RPMI7951 (cell line): ENCODE measurements around the gene WFS1. TPM values are rescaled to one million over a fixed set of nuclear protein-coding genes. Genes with fewer than 3 reads are reported as not detected.
A peak's percentile ranks its signal among the peaks of the same experiment; 100 is the strongest.

Experiments used
- DNase-seq: peaks from one replicate; pipeline ENCODE4 v3.0.0-alpha.2; 2012; ENCODE audit warnings: low read depth
- total RNA-seq: library from RNA; depleted of rRNA; stranded (reverse); fragments of >200 nt; shearing (Covaris generic); gene quantifications from 2 replicates; pipeline ENCODE4 v1.2.3, GENCODE V29; 2014; rRNA removed

Gene WFS1
- total RNA-seq: 28.4 and 29.4 TPM in 2 replicates

DNA sequence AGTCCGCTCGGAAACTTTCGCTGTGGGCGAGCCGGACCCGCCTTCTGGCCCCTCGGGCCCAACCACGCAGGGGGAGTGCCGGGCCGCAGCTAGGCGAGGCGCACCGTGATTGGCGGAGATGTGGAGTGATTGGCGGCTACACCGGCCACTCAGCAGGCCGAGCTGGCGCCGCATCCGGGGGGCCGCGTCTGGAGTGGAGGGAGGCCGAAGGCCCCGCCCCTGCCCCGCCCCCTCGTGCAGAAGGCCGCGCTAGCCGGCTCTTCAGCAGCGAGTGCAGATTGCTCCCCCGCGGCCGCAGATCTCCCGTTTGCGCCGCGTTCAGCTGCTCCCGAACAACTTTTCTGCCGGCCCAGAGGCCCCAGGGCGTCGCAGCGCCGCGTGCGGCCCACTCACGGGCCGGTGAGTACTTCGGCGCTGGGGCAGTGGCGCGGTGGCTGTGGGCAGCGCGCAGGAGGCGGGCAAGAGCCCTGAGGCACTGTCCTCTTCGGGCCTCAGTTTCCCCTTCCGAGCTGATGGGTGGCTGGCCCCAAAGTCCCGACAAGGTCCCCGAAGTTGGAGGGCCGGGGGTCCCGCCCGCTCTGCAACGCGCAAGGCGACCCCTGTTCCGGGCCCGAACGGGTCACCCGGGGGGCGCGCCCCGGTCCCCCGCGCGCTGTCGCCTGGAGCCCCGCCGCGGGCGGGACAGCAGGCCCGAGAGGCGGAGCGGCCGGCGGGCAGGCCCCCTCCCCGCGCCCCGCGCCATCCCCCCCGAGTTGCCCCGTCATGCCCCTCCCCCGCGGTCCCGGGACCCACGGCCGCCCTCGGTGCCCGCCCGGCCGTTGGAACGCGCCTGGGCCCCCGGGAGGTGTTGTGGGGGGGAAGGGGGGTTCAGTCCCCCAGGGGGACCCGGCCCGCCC, at the start of gene WFS1:
Gene WFS1 (plus strand): TSS at position 235 of the 896 bp plus-strand sequence. CDS start 7,606 bp downstream, outside the sequence.
- peak; percentile 97 for DNase-seq

DNA sequence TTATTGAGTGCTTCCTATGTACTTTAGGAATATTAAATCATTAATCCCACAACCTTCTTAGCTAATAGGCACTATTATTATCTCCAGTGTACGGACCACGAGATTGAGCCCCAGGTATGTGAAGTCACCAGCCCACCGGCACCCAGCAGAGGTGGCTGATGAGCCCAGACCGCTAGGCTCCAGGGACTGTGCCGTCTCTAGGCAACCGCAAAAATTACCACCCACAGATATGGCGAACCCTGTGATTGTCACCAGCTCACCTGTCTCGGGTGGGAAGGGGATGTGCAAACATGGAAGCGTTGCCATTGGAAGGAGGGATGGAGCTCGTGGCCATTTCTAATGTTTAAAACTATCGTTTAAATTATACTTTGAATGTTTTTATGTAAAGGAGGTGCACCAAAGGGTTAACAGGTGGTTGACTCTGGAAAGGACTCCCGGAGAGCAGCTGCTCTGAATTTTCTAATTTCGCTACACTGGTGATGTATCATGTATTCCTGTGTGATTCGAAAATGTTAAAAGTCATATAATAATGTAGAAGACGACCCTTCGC, 48.3 kb upstream of the WFS1 start:
- DNase-seq: no peak

DNA sequence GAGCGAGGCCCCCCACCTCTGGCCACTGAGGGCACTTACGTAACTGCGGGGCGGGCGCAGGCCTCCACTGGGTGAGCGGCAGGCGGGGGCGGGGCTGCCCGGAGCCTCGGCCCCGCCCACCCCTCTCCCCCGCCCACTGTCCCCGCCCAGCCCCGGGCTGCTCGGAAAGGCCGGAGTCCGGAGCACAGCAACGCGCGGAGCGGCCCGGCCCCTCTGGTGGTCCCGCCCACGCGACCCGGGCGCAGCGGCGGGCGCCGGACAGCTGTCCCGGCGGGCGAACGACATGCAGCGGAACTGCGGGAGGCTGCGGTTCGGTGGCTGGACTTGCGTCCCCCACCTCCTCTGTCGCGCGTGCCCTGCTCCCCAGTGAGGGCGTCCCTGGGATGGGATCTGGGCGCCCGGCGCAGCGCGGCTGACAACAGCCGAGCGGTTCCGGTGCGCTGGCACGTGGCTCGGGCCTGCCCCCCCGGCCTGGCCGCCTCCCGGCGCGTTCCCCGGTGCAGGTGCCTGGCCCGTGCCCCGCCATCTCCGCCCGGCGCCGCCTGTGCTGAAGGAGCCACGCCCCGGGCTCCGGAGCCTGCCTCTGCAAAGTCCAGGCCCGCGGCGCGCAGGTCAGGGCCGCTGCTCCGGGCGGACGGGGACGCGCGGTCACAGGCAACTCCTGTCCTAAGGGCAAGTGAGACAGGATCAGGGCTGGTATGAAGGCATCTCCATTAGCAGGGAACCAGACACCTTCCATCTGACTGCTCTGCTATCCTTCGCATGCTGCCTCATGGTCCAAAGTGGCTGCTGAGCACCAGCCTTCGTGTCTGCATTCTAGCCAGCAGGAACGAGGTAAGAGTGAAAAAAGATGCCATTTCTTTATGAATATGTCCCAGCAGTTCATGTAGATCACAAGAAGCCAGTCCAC, 47.5 kb upstream of the WFS1 start:
- no peak for DNase-seq

- DNase-seq: no peak
These were observed 46.8 kb upstream of the WFS1 start for GRCh38 chr4:6222761-6223292.

- DNase-seq: no peak
These were observed 44.9 kb upstream of the WFS1 start for GRCh38 chr4:6224735-6225134.

GRCh38 chr4:6225469-6225868, 44.2 kb upstream of the WFS1 start:
- peak; percentile 19 for DNase-seq

GRCh38 chr4:6226506-6226905, 43.1 kb upstream of the WFS1 start:
- DNase-seq: no peak

- no peak for DNase-seq
These were observed 42.1 kb upstream of the WFS1 start for GRCh38 chr4:6227412-6228157.

DNA sequence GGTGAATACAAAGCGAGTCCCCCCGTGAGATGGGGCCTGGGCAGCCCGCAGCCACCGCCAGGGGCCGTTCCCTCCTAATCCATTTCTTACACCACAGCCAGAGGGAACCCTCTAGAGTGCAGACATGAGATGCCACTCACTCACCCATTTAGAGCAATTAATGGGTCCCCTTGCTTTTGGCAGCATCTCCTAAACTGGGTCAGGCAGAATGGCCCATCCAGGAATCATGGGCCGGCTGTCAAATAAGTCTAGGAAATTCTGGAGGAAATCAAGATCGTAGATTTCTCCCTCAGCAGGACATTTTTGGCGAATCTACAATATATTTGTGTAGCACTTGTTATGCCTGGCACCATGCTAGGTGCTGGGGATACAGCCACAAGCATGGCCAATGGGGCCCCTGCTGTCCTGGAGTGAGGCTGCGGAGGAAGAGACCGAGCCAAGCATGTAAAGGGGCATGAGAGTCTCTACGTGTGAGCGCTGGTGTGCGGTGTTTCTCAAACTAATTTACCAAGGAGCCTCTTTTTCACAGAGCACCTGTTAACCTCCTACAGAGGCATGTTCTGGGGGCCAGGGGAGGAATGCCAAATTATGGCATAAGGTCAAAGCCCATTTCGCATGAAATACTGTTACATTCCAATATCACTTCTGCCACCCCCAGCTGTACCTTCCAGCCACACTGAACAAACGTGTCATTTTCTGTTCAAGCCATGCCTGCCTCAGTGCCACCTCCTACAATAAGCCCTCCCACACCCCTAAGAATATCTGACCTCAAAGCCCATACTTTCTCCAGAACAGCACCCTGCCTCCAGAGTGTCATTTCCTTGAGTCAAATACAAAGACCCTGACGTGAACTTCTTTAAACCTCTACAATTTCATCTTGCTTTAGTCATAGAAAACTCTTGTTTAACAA, 41.2 kb upstream of the WFS1 start:
- no peak for DNase-seq

GRCh38 chr4:6229095-6229494, 40.6 kb upstream of the WFS1 start:
- DNase-seq: no peak

DNA sequence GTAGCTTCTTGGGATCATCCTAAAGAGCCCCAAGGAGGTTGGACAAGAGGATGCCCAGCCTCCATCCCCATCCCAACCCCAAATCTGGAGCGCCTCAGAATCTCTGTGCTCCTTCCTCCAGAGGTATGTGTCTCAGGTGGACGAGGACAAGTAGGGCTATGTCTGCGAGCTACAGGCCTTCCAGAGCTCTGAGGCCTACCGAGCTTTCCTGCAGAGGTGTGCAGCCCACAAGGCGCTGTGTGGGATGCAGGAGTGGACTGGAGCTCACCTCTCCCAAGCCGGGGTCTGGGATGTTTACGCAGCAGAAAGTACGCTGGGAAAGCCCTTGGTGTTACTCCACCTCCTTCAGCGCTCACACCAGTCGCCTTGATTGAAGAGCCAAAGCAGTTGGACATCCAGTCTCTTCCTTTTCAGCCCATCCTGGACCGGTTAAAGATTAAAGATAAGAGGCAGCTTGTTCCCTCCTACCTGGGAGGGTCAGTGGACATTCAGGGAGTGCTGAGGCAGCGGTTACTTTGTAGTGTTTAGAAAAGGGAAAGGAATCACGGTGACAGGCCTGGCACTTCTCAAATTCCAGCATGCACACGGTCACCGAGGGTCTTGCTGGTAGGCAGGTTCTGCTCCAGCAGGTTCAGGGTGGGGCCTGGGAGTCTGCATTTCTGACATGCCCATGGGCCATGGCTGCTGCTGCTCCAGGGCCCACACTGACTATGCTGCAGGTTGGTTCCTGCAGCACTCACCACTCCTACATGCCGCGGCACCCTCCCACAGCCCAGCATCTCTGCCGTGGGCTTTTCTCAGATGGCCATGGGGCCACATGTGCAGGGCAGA, 39.8 kb upstream of the WFS1 start:
- no peak for DNase-seq

DNA sequence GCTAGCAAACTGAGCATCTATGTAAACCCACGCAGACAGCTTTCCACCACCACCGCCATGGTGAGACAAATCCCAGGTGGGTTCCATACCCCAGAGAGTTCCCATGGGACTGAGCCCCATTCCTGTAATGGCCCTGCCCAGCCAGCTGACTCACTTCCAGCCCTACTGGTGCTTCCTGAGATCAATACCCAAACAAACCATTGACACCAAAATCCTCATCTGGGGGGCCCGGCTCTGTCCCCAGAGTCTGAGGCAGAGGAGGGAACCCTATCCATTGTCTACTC, 39.2 kb upstream of the WFS1 start:
- no peak for DNase-seq

DNA sequence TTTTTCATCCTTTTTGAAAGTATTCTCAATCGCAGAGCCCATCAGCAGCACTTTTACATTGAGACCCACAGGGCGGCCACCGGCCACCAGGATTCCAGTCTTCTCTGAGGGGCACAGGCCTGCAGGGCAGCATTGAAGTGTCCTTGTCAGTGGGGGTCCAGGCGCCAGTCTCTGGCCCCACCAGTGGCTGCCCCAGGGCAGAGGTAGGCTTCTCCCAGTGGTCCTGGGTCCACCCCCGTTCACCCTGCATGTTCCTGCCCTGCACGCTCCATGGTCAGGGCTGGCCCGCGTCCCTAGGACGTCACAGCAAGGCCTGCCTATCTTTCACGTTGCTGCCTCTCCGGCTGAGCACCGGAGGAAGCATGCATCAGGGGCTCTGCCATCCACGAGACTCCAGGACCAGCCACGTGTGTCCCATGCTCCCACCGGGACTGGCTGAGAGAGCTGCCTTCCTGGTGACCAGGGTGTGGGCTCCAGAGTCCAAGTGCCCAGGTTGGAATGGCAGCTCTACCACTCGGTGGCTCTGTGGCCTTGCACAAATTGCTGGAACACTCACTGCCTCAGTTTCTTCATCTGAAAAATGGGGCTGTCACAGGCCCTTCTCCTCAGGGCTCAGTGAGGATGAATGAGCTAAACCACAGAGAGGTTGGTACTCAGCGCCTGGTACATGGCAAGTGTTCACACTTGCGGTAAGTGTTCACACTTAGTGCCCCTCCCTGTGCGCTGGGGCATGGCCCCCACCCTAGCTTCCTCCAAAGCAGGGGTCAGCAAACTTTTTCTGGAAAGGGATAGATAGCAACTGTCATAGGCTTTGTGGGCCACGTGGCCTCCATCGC, 38.6 kb upstream of the WFS1 start:
- DNase-seq: no peak

GRCh38 chr4:6231663-6232165, 37.9 kb upstream of the WFS1 start:
- DNase-seq: no peak

DNA sequence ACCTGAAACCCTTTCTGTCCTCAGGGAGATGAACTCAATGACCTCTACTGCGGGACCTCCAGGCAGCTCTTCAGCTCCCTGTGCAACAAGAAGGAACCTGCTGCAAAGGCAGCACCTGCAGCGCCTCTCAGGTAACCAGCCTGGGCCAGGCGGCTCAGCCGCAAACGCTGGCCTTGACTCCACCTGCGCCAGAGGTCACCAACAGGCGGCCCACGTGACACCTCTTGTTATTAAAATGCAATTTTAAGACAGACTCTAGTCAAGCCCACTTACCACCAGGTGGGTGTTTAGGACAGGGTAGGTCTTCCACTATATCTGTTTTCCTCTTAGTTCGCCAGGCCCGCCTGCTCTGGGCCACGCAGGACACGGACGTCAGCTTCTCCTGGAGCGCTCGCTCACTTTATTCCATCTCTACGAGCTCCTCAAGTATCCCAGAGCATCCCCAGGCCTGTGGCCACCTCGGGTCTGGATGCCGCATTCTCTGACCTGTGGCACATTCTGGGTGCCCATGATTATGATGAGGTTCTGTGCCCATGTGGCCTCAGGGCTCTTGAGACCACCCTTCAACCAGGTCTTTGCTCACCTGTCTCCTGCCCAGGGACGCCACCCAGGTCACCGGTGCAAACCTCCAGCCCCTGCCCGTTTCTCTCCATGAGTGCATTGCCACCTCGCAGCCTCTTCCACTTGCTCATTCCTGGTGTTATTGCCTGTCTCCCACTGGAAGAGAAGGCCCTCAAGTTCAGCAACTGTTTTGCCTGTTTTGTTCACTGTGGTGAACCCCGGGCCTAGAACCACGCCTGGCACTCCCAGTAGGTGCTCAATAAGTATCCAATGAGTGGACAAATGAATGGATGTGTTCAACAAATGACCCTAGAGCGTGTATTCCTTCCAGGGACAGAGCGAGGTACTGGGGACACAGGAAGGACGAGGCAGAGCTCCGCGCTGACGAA, 36.5 kb upstream of the WFS1 start:
- no peak for DNase-seq

- DNase-seq: no peak
These were observed 35.7 kb upstream of the WFS1 start for GRCh38 chr4:6233929-6234328.

- no peak for DNase-seq
These were observed 34.6 kb upstream of the WFS1 start for GRCh38 chr4:6235012-6235411.
